ENCODE results near the gene MAML2.

DNA sequence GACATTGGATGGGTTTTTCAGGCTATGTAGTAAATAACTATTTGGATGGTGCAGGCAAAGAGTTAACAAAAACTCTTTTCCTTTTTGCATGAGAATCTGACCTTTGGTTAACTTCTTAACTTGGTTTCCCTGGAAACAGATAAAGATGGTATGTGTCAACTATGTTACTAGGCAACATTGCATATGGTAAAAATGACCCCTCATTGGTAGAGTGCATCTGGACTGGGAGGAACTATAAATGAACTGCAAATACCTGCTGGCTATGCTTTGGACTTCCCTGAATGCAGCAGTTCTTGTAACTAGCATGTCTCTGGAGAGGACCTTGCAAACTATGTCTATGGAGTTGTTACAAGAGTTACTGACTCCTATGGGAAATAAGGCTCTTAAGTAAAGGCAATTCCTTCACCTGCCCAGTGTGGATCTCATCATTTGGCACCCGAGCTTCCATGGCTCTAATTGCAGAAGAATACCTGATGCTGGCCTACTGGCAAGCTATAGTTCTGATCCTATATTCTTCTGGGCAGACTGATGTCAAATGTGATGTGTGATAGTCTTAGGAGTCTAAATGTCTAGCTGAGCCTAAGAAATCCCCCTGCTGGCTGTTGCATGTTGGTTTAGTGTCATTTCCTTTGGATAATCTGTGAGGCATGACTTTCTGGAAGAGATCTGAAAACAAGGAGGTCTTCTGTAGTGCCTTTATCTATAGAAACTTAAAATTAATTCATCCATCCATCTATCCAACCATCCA is 292.4 kb downstream of the MAML2 start:
- TF ChIP-seq, protein P1, sequence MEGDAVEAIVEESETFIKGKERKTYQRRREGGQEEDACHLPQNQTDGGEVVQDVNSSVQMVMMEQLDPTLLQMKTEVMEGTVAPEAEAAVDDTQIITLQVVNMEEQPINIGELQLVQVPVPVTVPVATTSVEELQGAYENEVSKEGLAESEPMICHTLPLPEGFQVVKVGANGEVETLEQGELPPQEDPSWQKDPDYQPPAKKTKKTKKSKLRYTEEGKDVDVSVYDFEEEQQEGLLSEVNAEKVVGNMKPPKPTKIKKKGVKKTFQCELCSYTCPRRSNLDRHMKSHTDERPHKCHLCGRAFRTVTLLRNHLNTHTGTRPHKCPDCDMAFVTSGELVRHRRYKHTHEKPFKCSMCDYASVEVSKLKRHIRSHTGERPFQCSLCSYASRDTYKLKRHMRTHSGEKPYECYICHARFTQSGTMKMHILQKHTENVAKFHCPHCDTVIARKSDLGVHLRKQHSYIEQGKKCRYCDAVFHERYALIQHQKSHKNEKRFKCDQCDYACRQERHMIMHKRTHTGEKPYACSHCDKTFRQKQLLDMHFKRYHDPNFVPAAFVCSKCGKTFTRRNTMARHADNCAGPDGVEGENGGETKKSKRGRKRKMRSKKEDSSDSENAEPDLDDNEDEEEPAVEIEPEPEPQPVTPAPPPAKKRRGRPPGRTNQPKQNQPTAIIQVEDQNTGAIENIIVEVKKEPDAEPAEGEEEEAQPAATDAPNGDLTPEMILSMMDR (IDR thresholded peaks at IDR 0.05) = no peak; the same call in 1 of the 2 replicates
- TF ChIP-seq POLR2AphosphoS5 (IDR thresholded peaks at IDR 0.05; ENCODE audit: low read depth, low read length) = no peak
- no peak for TF ChIP-seq SIN3A (IDR thresholded peaks at IDR 0.05; ENCODE audit: borderline replicate concordance, insufficient read depth, low read depth, low read length)

Data from Panc1 (cell line).